Rectal smooth muscle tissue (tissue), 1 donor: ENCODE data around the gene SERPINA1.

Experiments used
- H3K27ac ChIP-seq: one replicate; pipeline ENCODE4 v1.7.0; 2013; ENCODE audit warnings: low read depth, low read length, inconsistent platforms
- H3K27me3 ChIP-seq: one replicate; pipeline ENCODE4 v1.7.0; 2013; ENCODE audit warnings: low read length; ENCODE audit not compliant: control insufficient read depth, insufficient read depth
- H3K36me3 ChIP-seq: one replicate; pipeline ENCODE4 v1.7.0; 2013; ENCODE audit warnings: low read length; ENCODE audit not compliant: control insufficient read depth, insufficient read depth
- H3K4me1 ChIP-seq: one replicate; pipeline ENCODE4 v1.7.0; 2013; ENCODE audit warnings: low read length; ENCODE audit not compliant: control insufficient read depth, insufficient read depth
- H3K4me3 ChIP-seq: one replicate; pipeline ENCODE4 v1.7.0; 2013; ENCODE audit warnings: low read length
- H3K9ac ChIP-seq: one replicate; pipeline ENCODE4 v1.7.0; 2013; ENCODE audit warnings: low read length

The SERPINA1 gene

DNA sequence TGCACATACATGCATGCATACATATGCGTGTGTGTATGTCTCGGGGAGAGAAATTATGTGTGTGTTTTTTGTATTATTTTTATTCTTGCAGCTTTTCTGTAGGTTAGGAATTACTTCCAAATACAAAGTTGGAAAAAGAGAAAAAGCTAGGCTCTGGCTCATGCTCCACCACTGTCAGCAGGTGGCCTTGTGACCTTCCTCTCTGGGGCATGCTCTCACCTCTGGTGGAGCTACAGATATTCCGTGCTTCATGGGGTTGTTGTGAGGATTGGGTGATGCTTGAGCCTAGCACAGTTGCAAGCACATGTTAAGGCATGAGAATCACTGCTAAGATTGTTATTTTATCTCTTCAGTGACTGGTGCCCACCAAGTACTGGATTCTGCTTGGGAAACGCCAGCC lies 58.5 kb downstream of the SERPINA1 start:
- no peaks in the 10 kb centered on the region for H3K27me3 ChIP-seq
- H3K4me3 ChIP-seq, result no peak overlapping the region
- H3K9ac ChIP-seq, result no peak overlapping the region
- H3K36me3 ChIP-seq, result no peaks in the 10 kb centered on the region
- no peaks in the 10 kb centered on the region for H3K4me1 ChIP-seq
- no peak overlapping the region for H3K27ac ChIP-seq

DNA sequence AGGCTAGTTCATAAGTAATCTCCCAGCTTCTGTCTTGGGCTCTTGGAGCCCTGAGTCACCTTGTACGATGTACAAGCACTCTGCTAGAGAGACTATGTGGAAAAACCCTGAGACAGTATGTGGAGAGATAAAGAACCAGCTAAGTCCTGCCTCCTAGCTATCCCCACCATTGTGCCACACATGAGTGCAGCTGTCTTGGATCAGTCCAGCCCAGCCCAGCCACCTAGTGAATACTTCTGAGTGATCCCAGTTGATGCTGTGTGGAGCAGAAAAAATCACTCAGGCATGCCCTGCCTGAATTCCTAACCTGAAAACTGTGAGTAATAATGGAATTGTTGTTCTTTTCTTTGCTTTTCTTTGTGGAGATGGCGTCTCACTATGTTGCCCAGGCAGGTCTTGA lies 60.2 kb downstream of the SERPINA1 start:
- no peak overlapping the region for H3K4me3 ChIP-seq
- no peaks in the 10 kb centered on the region for H3K4me1 ChIP-seq
- no peaks in the 10 kb centered on the region for H3K27me3 ChIP-seq
- no peak overlapping the region for H3K27ac ChIP-seq
- H3K9ac ChIP-seq, result no peak overlapping the region
- H3K36me3 ChIP-seq, result no peaks in the 10 kb centered on the region
